ENCODE results near the gene LNPK. TPM values are rescaled to one million over a fixed set of nuclear protein-coding genes. Genes with fewer than 3 reads are reported as not detected.

The LNPK gene
- total RNA-seq (2022; extraction: Qiagen RNA extraction), result 13.9 to 18.6 TPM (median 16.1 TPM) in 5 replicates

GRCh38 chr2:176001916-176002687, at the start of gene LNPK:
LNPK (minus strand) TSS chr2:176002267; CDS start chr2:175995584, 6,683 bp downstream.

Other genes starting within 250 kb of the LNPK start
- not detected in 5 replicates for gene EVX2, start 81.7 kb upstream of the LNPK start, total RNA-seq (2022; extraction: Qiagen RNA extraction)
- gene HOXD13, start 90.5 kb upstream of the LNPK start, total RNA-seq (2022; extraction: Qiagen RNA extraction), result 0.12 to 0.19 TPM (median 0.14 TPM) in 5 replicates
- gene HOXD12, start 97.5 kb upstream of the LNPK start, total RNA-seq (2022; extraction: Qiagen RNA extraction), result not detected in 5 replicates
- 5.1 to 6.3 TPM (median 5.8 TPM) in 5 replicates for gene HOXD11, start 105.0 kb upstream of the LNPK start, total RNA-seq (2022; extraction: Qiagen RNA extraction)
- gene HOXD10, start 114.5 kb upstream of the LNPK start, total RNA-seq (2022; extraction: Qiagen RNA extraction), result 4.1 to 6.7 TPM (median 5.3 TPM) in 5 replicates
- gene HOXD9, start 120.5 kb upstream of the LNPK start, total RNA-seq (2022; extraction: Qiagen RNA extraction), result 0.82 to 1.4 TPM (median 0.93 TPM) in 5 replicates
- gene HOXD8, start 127.4 kb upstream of the LNPK start, total RNA-seq (2022; extraction: Qiagen RNA extraction), result 5.0 to 5.4 TPM (median 5.3 TPM) in 5 replicates
- 0.10 to 0.46 TPM (median 0.38 TPM) in 5 replicates for gene HOXD4, start 149.3 kb upstream of the LNPK start, total RNA-seq (2022; extraction: Qiagen RNA extraction)
- 0.14 to 0.21 TPM (median 0.18 TPM) in 3 of 5 replicates, not detected in the others for gene HOXD3, start 155.0 kb upstream of the LNPK start, total RNA-seq (2022; extraction: Qiagen RNA extraction)
- gene HOXD1, start 186.4 kb upstream of the LNPK start, total RNA-seq (2022; extraction: Qiagen RNA extraction), result 0.15 to 0.25 TPM (median 0.21 TPM) in 5 replicates